Measurements from ENCODE around the gene ARL2BP.

ARL2BP gene

DNA sequence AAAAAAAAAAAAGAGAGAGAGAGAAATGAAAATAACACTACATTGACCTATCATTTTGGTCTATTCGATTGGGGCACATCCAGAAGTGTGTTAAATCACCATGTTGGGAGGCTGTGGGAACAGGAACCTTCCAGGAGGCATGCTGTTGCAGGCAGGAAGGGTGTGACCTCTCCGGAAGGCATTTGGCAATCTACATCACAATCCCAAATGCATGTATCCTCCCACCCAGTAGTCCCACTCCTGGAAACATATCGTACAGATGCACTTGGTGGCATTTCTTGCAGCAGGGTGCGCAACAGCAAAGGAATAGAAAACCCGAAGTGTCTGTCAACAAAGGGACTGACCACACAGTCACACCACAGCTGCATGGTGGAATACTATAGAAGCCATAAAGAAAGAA, 31.5 kb downstream of the ARL2BP start:
- TF ChIP-seq, protein P1, sequence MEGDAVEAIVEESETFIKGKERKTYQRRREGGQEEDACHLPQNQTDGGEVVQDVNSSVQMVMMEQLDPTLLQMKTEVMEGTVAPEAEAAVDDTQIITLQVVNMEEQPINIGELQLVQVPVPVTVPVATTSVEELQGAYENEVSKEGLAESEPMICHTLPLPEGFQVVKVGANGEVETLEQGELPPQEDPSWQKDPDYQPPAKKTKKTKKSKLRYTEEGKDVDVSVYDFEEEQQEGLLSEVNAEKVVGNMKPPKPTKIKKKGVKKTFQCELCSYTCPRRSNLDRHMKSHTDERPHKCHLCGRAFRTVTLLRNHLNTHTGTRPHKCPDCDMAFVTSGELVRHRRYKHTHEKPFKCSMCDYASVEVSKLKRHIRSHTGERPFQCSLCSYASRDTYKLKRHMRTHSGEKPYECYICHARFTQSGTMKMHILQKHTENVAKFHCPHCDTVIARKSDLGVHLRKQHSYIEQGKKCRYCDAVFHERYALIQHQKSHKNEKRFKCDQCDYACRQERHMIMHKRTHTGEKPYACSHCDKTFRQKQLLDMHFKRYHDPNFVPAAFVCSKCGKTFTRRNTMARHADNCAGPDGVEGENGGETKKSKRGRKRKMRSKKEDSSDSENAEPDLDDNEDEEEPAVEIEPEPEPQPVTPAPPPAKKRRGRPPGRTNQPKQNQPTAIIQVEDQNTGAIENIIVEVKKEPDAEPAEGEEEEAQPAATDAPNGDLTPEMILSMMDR (IDR thresholded peaks at IDR 0.05; ENCODE audit: low read depth, low read length), result no peak
- no peak overlapping the region for H3K4me3 ChIP-seq (replicated peaks in 1 of 2; ENCODE audit: low read depth in 2 of 2, low read length in 2 of 2)
- peak; percentile 39 to 54 for DNase-seq (ENCODE audit: low read depth in 2 of 2)

DNA sequence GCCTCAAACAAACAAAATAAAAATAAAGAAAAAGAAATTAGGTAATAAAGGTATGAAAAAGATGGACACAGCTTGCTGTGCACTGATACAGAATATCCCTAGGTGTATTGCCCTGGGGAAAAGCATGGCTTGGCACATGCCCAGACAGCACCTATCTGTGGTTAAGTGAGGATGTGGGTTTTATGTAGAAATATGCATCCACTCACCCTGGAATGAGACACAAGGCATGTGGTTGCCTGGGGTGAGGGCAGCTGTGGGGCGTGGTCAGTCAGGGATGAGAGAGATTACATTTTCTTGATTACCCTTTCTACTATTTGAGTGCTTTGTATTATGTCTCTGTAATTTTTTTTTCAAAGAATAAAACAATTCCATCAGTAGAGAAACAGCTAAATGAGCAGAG, 32.5 kb downstream of the ARL2BP start:
- TF ChIP-seq, protein P1 (IDR thresholded peaks at IDR 0.05; ENCODE audit: low read depth, low read length), result no peak
- H3K4me3 ChIP-seq (replicated peaks in 1 of 2; ENCODE audit: low read depth in 2 of 2, low read length in 2 of 2), result no peak overlapping the region
- peak; percentile 46 to 76 for DNase-seq (ENCODE audit: low read depth in 2 of 2)

DNA sequence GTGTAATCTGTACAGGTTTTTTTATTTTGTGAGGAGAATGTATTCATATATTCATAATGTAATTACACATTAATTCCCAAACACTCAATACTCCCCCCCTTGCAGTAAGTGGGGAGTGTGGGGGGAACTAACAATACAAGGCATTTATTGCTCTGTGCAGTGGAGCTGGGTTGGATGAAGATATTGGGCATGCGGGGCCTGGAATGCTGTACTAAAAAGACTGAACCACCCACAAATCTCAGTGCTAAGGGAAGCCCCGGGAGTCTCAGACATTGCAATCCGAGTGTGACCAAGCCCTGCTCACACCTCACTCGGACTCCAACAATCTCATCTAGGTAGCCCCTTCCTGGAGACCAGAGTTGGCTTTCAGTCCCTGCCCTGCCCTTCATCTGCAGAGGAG, 33.4 kb downstream of the ARL2BP start:
- H3K4me3 ChIP-seq (replicated peaks in 1 of 2; ENCODE audit: low read depth in 2 of 2, low read length in 2 of 2), result no peak overlapping the region
- TF ChIP-seq, protein P1 (IDR thresholded peaks at IDR 0.05; ENCODE audit: low read depth, low read length), result no peak
- DNase-seq (ENCODE audit: low read depth in 2 of 2), result no peak

DNA sequence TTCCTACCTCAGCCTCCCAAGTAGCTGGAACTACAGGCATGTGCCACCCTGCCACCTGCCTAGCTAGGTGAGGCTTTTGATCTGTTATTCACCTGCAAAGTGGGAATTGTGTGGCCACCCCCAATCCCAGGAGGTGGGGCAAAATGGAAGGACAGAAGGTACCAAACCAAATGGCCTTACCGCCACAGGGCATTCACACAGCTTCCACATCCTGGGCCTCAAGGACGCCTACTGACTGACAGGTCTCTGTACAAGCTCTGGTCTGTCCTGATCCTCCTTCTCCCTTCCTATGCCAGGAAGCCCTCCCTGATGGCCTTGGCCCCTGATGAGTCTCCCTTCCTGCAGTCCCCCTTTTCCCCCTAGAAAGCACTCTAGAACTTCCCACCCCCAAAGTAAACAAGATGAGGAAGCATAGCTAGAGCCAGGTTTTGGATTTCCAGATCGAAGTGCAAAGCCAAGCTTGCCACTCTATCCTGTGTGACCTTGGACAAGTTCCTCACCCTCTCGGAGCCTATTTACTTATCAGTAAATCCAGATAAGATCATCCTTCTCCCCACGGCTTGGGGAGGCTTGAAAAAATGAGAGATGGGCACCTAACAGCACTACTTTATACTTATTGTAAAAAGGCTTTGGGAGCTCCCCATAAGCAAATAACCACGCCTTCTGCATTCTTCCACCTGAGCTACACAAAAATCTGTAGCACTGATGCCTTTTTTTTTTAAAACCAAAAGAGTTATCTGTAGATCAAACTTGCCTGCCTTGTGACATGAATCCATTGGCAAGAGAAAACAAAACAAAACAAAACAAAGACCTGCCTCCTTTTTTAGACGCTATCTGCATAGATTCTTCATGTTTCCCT, 35.0 kb downstream of the ARL2BP start:
- no peak overlapping the region for H3K4me3 ChIP-seq (replicated peaks in 1 of 2; ENCODE audit: low read depth in 2 of 2, low read length in 2 of 2)
- no peak for DNase-seq (ENCODE audit: low read depth in 2 of 2)
- TF ChIP-seq, protein P1 (IDR thresholded peaks at IDR 0.05; ENCODE audit: low read depth, low read length), result no peak

DNA sequence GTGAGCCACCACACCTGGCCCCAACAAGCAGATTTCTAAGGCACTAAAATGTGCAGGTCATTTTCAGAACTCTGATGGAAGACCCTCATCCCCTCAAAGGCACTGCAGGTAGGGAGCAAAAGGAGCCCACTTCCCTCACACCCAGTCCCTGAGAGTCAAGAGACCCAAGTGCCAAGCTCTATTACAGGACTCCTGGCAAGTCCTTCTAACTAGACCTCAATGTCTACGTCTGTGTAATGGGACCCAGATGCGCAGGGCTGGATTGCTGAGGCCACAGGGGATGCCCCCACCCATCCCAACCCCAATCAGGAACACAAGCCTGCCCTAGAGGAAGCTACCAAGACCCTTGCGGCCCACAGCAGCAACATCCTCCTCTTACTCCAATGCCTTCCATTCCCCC, 36.7 kb downstream of the ARL2BP start:
- no peak for DNase-seq (ENCODE audit: low read depth in 2 of 2)
- TF ChIP-seq, protein P1 (IDR thresholded peaks at IDR 0.05; ENCODE audit: low read depth, low read length), result no peak
- no peak overlapping the region for H3K4me3 ChIP-seq (replicated peaks in 1 of 2; ENCODE audit: low read depth in 2 of 2, low read length in 2 of 2)

DNA sequence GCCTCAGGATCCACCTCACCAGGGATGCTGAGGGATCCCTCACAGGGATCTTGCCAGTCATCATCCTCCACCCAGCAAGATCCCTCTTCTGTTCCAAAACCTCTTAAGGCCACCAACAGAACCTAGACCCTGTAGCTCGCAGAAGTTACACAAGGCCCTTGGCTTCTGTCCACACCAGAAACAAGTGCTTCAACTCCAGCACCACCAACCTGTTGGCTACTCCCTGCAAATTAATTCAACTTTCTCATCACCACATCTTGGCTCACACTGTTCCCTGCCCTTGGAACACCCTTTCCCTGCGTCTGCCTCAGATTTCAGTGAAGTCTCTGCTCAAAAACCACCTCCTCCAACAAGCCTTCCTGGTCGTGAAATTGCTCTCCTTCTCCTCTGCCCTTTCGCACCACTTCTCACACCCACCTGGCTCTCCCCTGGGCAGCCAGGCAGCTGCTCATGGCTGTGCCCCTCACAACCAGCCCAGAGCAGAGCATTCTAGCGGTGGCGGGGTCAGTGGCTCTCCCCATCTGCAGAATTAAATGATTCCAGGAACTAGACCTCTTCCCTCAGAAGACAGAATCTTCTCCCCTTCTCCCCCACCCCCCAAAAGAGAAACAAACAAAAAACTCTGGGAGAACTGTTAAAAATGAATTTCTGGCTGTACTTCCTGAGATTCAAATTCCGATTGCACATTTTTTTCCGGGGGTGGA, 37.6 kb downstream of the ARL2BP start:
- H3K4me3 ChIP-seq (replicated peaks in 1 of 2; ENCODE audit: low read depth in 2 of 2, low read length in 2 of 2), result no peak overlapping the region
- TF ChIP-seq, protein P1 (IDR thresholded peaks at IDR 0.05; ENCODE audit: low read depth, low read length), result no peak
- DNase-seq (ENCODE audit: low read depth in 2 of 2), result no peak

Data from cardiac fibroblast (primary cell).